Vagina (tissue), 2 donors: ENCODE measurements around the gene FGF18.

Experiments used
- CTCF ChIP-seq, 3 experiments: fragments of 450-650 bp in 2 of 3; fragments of 200-600 bp in 1 of 3; sonication (generic) in 1 of 3; IDR thresholded peaks; one replicate each; pipeline ENCODE4 v1.5.1; 2017 to 2019; ENCODE audit warnings: antibody characterized with exemption in 3 of 3, mild to moderate bottlenecking in 2 of 3, moderate library complexity in 2 of 3
- POLR2A ChIP-seq, 2 donors: fragments of 450-650 bp; IDR thresholded peaks; one replicate each; pipeline ENCODE4 v1.6.1; 2017; ENCODE audit warnings: antibody characterized with exemption in 2 of 2, mild to moderate bottlenecking in 2 of 2, moderate library complexity in 2 of 2

GRCh38 chr5:171392585-171393159, 26.8 kb upstream of the FGF18 start:
- TF ChIP-seq POLR2A (IDR thresholded peaks at IDR 0.05) (no peak), CTCF (IDR thresholded peaks at IDR 0.05) (no peak)
